Pancreas (tissue), 10 donors: ENCODE measurements around the gene BRME1. TPM values are rescaled to one million over a fixed set of nuclear protein-coding genes. Genes with fewer than 3 reads are reported as not detected.

Experiments used
- ATAC-seq, 4 donors: fragments of 200-7000 bp; cut with Tn5 transposase; one replicate each; pipeline versions ENCODE4 v1.8.0 to v1.9.1; 2020; ENCODE audit warnings: mild to moderate bottlenecking in 4 of 4, moderate library complexity in 4 of 4
- DNase-seq, 6 donors: peaks; one replicate each; pipeline ENCODE4 v3.0.0-alpha.2; 2020
- FAIRE-seq: peaks from 2 replicates; lab custom pipeline; 2012; peaks lifted over from hg19 to GRCh38; lab: Jason Lieb, UNC
- H3K27ac ChIP-seq, 4 donors: fragments of 200-600 bp; sonication (generic); 1 replicate in 3 of 4; 2 replicates in 1 of 4; pipeline versions ENCODE4 v1.5.0 to v1.8.0; 2020
- H3K27me3 ChIP-seq, 4 donors: fragments of 200-600 bp; one replicate each; pipeline ENCODE4 v1.8.0; 2021
- H3K36me3 ChIP-seq, 3 donors: fragments of 200-600 bp; sonication (generic) in 1 of 3; one replicate each; pipeline versions ENCODE4 v1.5.0 to v1.8.0; 2020 to 2021
- H3K4me1 ChIP-seq, 3 donors: fragments of 200-600 bp; one replicate each; pipeline ENCODE4 v1.8.0; 2021
- H3K4me3 ChIP-seq, 4 donors: fragments of 200-600 bp; sonication (generic) in 2 of 4; one replicate each; pipeline versions ENCODE4 v1.5.0 to v1.8.0; 2020 to 2021
- H3K9me3 ChIP-seq, 4 donors: fragments of 200-600 bp; one replicate each; pipeline ENCODE4 v1.8.0; 2021
- CTCF ChIP-seq, 4 donors: fragments of 200-600 bp; sonication (generic) in 3 of 4; IDR thresholded peaks; one replicate each; pipeline versions ENCODE4 v1.5.0 to v1.8.0; 2021; ENCODE audit warnings: antibody characterized with exemption in 4 of 4
- WGBS, 2 donors: extraction: QIAGEN DNeasy Blood & Tissue Kit; methylation state at CpG; one replicate each; pipeline ENCODE4 v1.1.7; 2013; 5-methylcytosine and 5-hydroxymethylcytosine counted together
- intact Hi-C, 3 donors: fragments of 100-400 bp; cut with DNase I; formaldehyde crosslinking; loops; one replicate each; pipeline versions ENCODE4 v1.11.1 to v1.14.2; 2022
- polyA plus RNA-seq, 2 donors: library from polyadenylated mRNA; stranded (reverse); fragments of 200-250 nt; gene quantifications; one replicate each; pipeline ENCODE4 v1.2.3, GENCODE V29; 2013
- total RNA-seq, 6 donors: library from RNA; stranded (reverse); fragmentation: NEBNext Ultra II Directional in 4 of 6; extraction: Animal tissue kit (Norgen Biotek cat#: 25700) in 4 of 6; gene quantifications; one replicate each; pipeline versions ENCODE4 v1.2.1 to v1.2.4, GENCODE V29; 2021 to 2023
- donor health status: healthy with polysubstance abuse.
- donor health status: DM: no; HTN: no; CAD: no; lungs with moderate emphysema.
- donor health status: DM: no; HTN: no; CAD: no.
- donor health status: control.
- donor health status: control.
- donor health status: Bipolar disorder and iron deficiency.
- donor health status: DM: yes; HTN: yes; CAD: no.
- donor health status: DM: no; HTN: no; CAD: no.
- donor health status: DM: no; HTN: no; CAD: no.
- donor health status: DM: yes; HTN: yes; CAD: no.

The BRME1 gene
- total and polyA plus RNA-seq, 8 donors = 2.6 to 15.3 (median 4.3) TPM

- 58 to 59% methylated on average over 3 of the region's 3 CpGs for WGBS, 2 donors
- no peak for FAIRE-seq
- intact Hi-C loops = no loop called here
- no peak overlapping the region for H3K4me3 ChIP-seq
- H3K9me3 ChIP-seq = no peaks in the 10 kb centered on the region
- peaks cover 9 to 74% (median 13%) of the 10 kb centered on the region in 3 donors for H3K36me3 ChIP-seq
- no peak for ATAC-seq
- H3K4me1 ChIP-seq = no peaks in the 10 kb centered on the region
- no peak overlapping the region for H3K27ac ChIP-seq
- no peak for DNase-seq
- no peak for TF ChIP-seq CTCF (IDR thresholded peaks at IDR 0.05)
- no peaks in the 10 kb centered on the region for H3K27me3 ChIP-seq
Measured at GRCh38 chr19:13914777-13915176, 8.9 kb upstream of the BRME1 start.

- TF ChIP-seq CTCF (IDR thresholded peaks at IDR 0.05) = no peak
- Histone ChIP-seq H3K36me3 (peaks cover 9 to 61% (median 10%) of the 10 kb centered on the region in 3 donors), H3K4me3 (no peak overlapping the region), H3K9me3 (no peaks in the 10 kb centered on the region), H3K27ac (no peak overlapping the region), H3K4me1 (peaks cover 0 to 7% (median 0%) of the 10 kb centered on the region in 3 donors), H3K27me3 (no peaks in the 10 kb centered on the region)
- intact Hi-C loops = no loop called here
- peak in 1 of 6 donors; percentile 68 for DNase-seq
- FAIRE-seq = no peak
- 95% methylated on average over 17 of the region's 17 CpGs for whole genome bisulfite sequencing, 2 donors
- no peak for ATAC-seq
Measured at GRCh38 chr19:13913352-13913751, 7.4 kb upstream of the BRME1 start.

- FAIRE-seq = no peak
Measured at GRCh38 chr19:13909430-13909829, 3.5 kb upstream of the BRME1 start.

GRCh38 chr19:13908674-13909073 lies 2.8 kb upstream of the BRME1 start:
- Histone ChIP-seq H3K4me1 (peaks cover 5 to 20% (median 15%) of the 10 kb centered on the region in 3 donors), H3K27me3 (no peaks in the 10 kb centered on the region), H3K36me3 (peaks cover 3 to 34% (median 10%) of the 10 kb centered on the region in 3 donors), H3K27ac (no peak overlapping the region), H3K9me3 (no peaks in the 10 kb centered on the region), H3K4me3 (no peak overlapping the region)
- WGBS, 2 donors = 90 to 91% methylated on average over 8 of the region's 8 CpGs
- DNase-seq = no peak
- intact Hi-C loops = no loop called here
- FAIRE-seq = no peak
- TF ChIP-seq CTCF (IDR thresholded peaks at IDR 0.05) = no peak
- ATAC-seq = no peak

More at GRCh38 chr19:13909430-13909829, 3.5 kb upstream of the BRME1 start:
- Histone ChIP-seq H3K27me3 (no peaks in the 10 kb centered on the region), H3K4me1 (peaks cover 5 to 20% (median 15%) of the 10 kb centered on the region in 3 donors), H3K27ac (no peak overlapping the region), H3K36me3 (peaks cover 3 to 41% (median 10%) of the 10 kb centered on the region in 3 donors), H3K9me3 (no peaks in the 10 kb centered on the region), H3K4me3 (no peak overlapping the region)
- 46 to 52% methylated on average over 2 of the region's 2 CpGs for WGBS, 2 donors
- ATAC-seq = peak; percentile 17 to 49 (median 30)
- intact Hi-C loops = no loop called here
- peak in 5 of 6 donors; percentile 57 to 82 (median 74) for DNase-seq
- no peak for TF ChIP-seq CTCF (IDR thresholded peaks at IDR 0.05)

- H3K4me1 ChIP-seq = peaks cover 5 to 20% (median 15%) of the 10 kb centered on the region in 3 donors
- intact Hi-C loops = no loop called here
- ATAC-seq (no peak), DNase-seq (no peak), FAIRE-seq (no peak)
- H3K9me3 ChIP-seq = no peaks in the 10 kb centered on the region
- peaks cover 0 to 17% (median 0%) of the 10 kb centered on the region in 3 donors for H3K36me3 ChIP-seq
- H3K4me3 ChIP-seq = peak overlapping the region; percentile 62 to 91 (median 82)
- no peaks in the 10 kb centered on the region for H3K27me3 ChIP-seq
- whole genome bisulfite sequencing, 2 donors = 75 to 89% methylated on average over 5 of the region's 5 CpGs
- no peak for TF ChIP-seq CTCF (IDR thresholded peaks at IDR 0.05)
- H3K27ac ChIP-seq = peak overlapping the region in 1 of 4 donors; percentile 80
Measured at GRCh38 chr19:13906910-13907309, 993 bp upstream of the BRME1 start.
